Nephron (organoid): Measurements from ENCODE around the gene TAF1.

ENCODE experiments used
- H3K27ac Mint-ChIP-seq, 3 experiments: 2 replicates each; pipeline ENCODE4 v1.8.0; 2020; ENCODE audit warnings: mixed read lengths in 3 of 3, mild to moderate bottlenecking in 2 of 3, moderate library complexity in 1 of 3
- H3K27me3 Mint-ChIP-seq: 2 replicates; pipeline ENCODE4 v1.8.0; 2021; ENCODE audit warnings: low read depth, mild to moderate bottlenecking, moderate library complexity, mixed read lengths
- H3K36me3 Mint-ChIP-seq: 2 replicates; pipeline ENCODE4 v1.8.0; 2020; ENCODE audit warnings: low read depth, mixed read lengths
- H3K4me1 Mint-ChIP-seq: 2 replicates; pipeline ENCODE4 v1.8.0; 2020; ENCODE audit warnings: mixed read lengths
- H3K4me3 Mint-ChIP-seq, 3 experiments: 2 replicates each; pipeline ENCODE4 v1.8.0; 2020; ENCODE audit warnings: mild to moderate bottlenecking in 3 of 3, mixed read lengths in 3 of 3, moderate library complexity in 2 of 3
- H3K9me3 Mint-ChIP-seq: 2 replicates; pipeline ENCODE4 v1.8.0; 2020; ENCODE audit warnings: mixed read lengths
- CTCF ChIP-seq, 3 experiments: fragments of 200-600 bp; sonication (generic); IDR thresholded peaks; one replicate each; pipeline ENCODE4 v1.5.0; 2021; ENCODE audit warnings: antibody characterized with exemption in 3 of 3; ENCODE audit not compliant: unreplicated experiment in 3 of 3

Gene TAF1

GRCh38 chrX:71466979-71467523 lies 100.9 kb downstream of the TAF1 start:
- no peak for TF ChIP-seq CTCF (IDR thresholded peaks at IDR 0.05; ENCODE audit: unreplicated experiment in 3 of 3)

GRCh38 chrX:71475785-71476540 lies 109.8 kb downstream of the TAF1 start:
- H3K9me3 Mint-ChIP-seq, result peaks cover 15% of the 10 kb centered on the region
- no peak overlapping the region for H3K4me3 Mint-ChIP-seq
- H3K4me1 Mint-ChIP-seq, result no peaks in the 10 kb centered on the region
- no peak overlapping the region for H3K27ac Mint-ChIP-seq
- no peaks in the 10 kb centered on the region for H3K27me3 Mint-ChIP-seq
- peaks cover 5% of the 10 kb centered on the region for H3K36me3 Mint-ChIP-seq
- TF ChIP-seq CTCF (IDR thresholded peaks at IDR 0.05; ENCODE audit: unreplicated experiment in 3 of 3), result no peak

More at GRCh38 chrX:71466979-71467523, 100.9 kb downstream of the TAF1 start:
- Mint-ChIP-seq H3K4me3 (no peak overlapping the region), H3K27me3 (no peaks in the 10 kb centered on the region), H3K4me1 (no peaks in the 10 kb centered on the region), H3K36me3 (peaks cover 34% of the 10 kb centered on the region), H3K9me3 (peaks cover 3% of the 10 kb centered on the region), H3K27ac (no peak overlapping the region)

GRCh38 chrX:71482228-71482958 lies 116.2 kb downstream of the TAF1 start:
- Mint-ChIP-seq H3K27me3 (no peaks in the 10 kb centered on the region), H3K27ac (no peak overlapping the region), H3K36me3 (no peaks in the 10 kb centered on the region), H3K4me1 (no peaks in the 10 kb centered on the region), H3K4me3 (no peak overlapping the region), H3K9me3 (peaks cover 6% of the 10 kb centered on the region)
- no peak for TF ChIP-seq CTCF (IDR thresholded peaks at IDR 0.05; ENCODE audit: unreplicated experiment in 3 of 3)

- Mint-ChIP-seq H3K4me1 (no peaks in the 10 kb centered on the region), H3K27me3 (no peaks in the 10 kb centered on the region), H3K9me3 (peaks cover 16% of the 10 kb centered on the region), H3K4me3 (no peak overlapping the region), H3K27ac (no peak overlapping the region), H3K36me3 (no peaks in the 10 kb centered on the region)
- no peak for TF ChIP-seq CTCF (IDR thresholded peaks at IDR 0.05; ENCODE audit: unreplicated experiment in 3 of 3)
Measured at GRCh38 chrX:71487814-71488213, 121.7 kb downstream of the TAF1 start.

GRCh38 chrX:71489540-71489939 lies 123.4 kb downstream of the TAF1 start:
- H3K27ac Mint-ChIP-seq, result no peak overlapping the region
- H3K4me1 Mint-ChIP-seq, result no peaks in the 10 kb centered on the region
- no peak for TF ChIP-seq CTCF (IDR thresholded peaks at IDR 0.05; ENCODE audit: unreplicated experiment in 3 of 3)
- peaks cover 4% of the 10 kb centered on the region for H3K36me3 Mint-ChIP-seq
- no peaks in the 10 kb centered on the region for H3K27me3 Mint-ChIP-seq
- no peak overlapping the region for H3K4me3 Mint-ChIP-seq
- H3K9me3 Mint-ChIP-seq, result peaks cover 21% of the 10 kb centered on the region
